Panc1 (cell line): ENCODE results near the gene TSPAN3. TPM values are rescaled to one million over a fixed set of nuclear protein-coding genes. Genes with fewer than 3 reads are reported as not detected.

ENCODE experiments used
- ATAC-seq: fragments of 200-7000 bp; cut with Tn5 transposase; 2 replicates; pipeline ENCODE4 v1.9.1; 2020; ENCODE audit warnings: mild to moderate bottlenecking, moderate library complexity
- BruUV-seq: library from RNA; stranded (reverse); fragments of 400-500 nt; replicated peaks from 2 replicates; lab custom pipeline; 2021; lab: Mats Ljungman, UMichigan
- CTCF ChIA-PET: fragments of 300-600 bp; sonication (Branson Sonifier 250); formaldehyde crosslinking; loops from one replicate; lab custom pipeline; 2022; ENCODE audit warnings: antibody characterized with exemption; lab: Charles Lee
- POLR2A ChIA-PET: fragments of 300-600 bp; sonication (Branson Sonifier 250); formaldehyde crosslinking; loops from one replicate; lab custom pipeline; 2022; ENCODE audit warnings: antibody characterized with exemption; lab: Charles Lee
- DNase-seq: peaks from one replicate; pipeline ENCODE4 v3.0.0-alpha.2; 2010; ENCODE audit warnings: low read depth, low spot score
- H3K27ac ChIP-seq: 2 replicates; pipeline ENCODE4 v1.5.1; 2011; ENCODE audit warnings: mild to moderate bottlenecking, low read length, inconsistent platforms
- H3K27me3 ChIP-seq: fragments of 200-500 bp; sonication (Bioruptor generic); 2 replicates; pipeline ENCODE4 v1.6.0; 2014; ENCODE audit warnings: low read length, inconsistent platforms; ENCODE audit not compliant: control insufficient read depth, insufficient read depth
- H3K36me3 ChIP-seq: fragments of 200-500 bp; sonication (Bioruptor generic); 2 replicates; pipeline ENCODE4 v1.5.1; 2014; ENCODE audit warnings: inconsistent platforms, mild to moderate bottlenecking, low read length, moderate library complexity; ENCODE audit not compliant: control insufficient read depth, insufficient read depth
- H3K4me1 ChIP-seq: 2 replicates; pipeline ENCODE4 v1.5.1; 2011; ENCODE audit warnings: inconsistent platforms, mild to moderate bottlenecking, low read length, moderate library complexity; ENCODE audit not compliant: control insufficient read depth, insufficient read depth
- H3K4me3 ChIP-seq, 2 experiments: 2 replicates each; pipeline ENCODE4 v1.5.1; 2011 to 2012; ENCODE audit warnings: low read depth in 2 of 2, low read length in 2 of 2, mild to moderate bottlenecking in 2 of 2, inconsistent platforms in 1 of 2, moderate library complexity in 1 of 2
- H3K9me3 ChIP-seq: fragments of 200-500 bp; sonication (Bioruptor generic); 2 replicates; pipeline ENCODE4 v1.5.1; 2014; ENCODE audit warnings: low read depth, mild to moderate bottlenecking, inconsistent platforms, low read length, moderate library complexity; ENCODE audit not compliant: control insufficient read depth, insufficient read depth
- CTCF ChIP-seq: fragments of 450-650 bp; IDR thresholded peaks from 2 replicates; pipeline ENCODE4 v1.5.1; 2017; ENCODE audit warnings: mild to moderate bottlenecking
- POLR2AphosphoS5 ChIP-seq: IDR thresholded peaks from 2 replicates; pipeline ENCODE4 v1.6.1; 2012; ENCODE audit warnings: mild to moderate bottlenecking, low read depth, low read length, moderate library complexity
- REST ChIP-seq, 2 experiments: IDR thresholded peaks; 2 replicates each; pipeline ENCODE4 v1.6.1; 2011 to 2012; ENCODE audit warnings: low read depth in 2 of 2, control low read depth in 1 of 2, low read length in 1 of 2, mild to moderate bottlenecking in 1 of 2, moderate library complexity in 1 of 2; ENCODE audit not compliant: insufficient read depth in 1 of 2
- SIN3A ChIP-seq: IDR thresholded peaks from 2 replicates; pipeline ENCODE4 v1.6.1; 2012; ENCODE audit warnings: low read depth, mild to moderate bottlenecking, low read length, moderate library complexity, borderline replicate concordance; ENCODE audit not compliant: insufficient read depth
- TCF7L2 ChIP-seq: IDR thresholded peaks from 2 replicates; pipeline ENCODE4 v1.6.1; 2011; ENCODE audit warnings: mild to moderate bottlenecking, low read depth, low read length, inconsistent platforms
- in situ Hi-C: cut with HindIII; loops from 2 replicates; pipeline ENCODE4 v1.10.0; 2016; ENCODE audit warnings: low sequenced_read_pairs, low pct_unique_long_range_greater_than_20kb
- intact Hi-C: fragments of 100-400 bp; cut with micrococcal nuclease; formaldehyde crosslinking; loops from one replicate; pipeline ENCODE4 v1.10.0; 2022; ENCODE audit not compliant: unreplicated experiment
- total RNA-seq: library from RNA; stranded (reverse); gene quantifications from one replicate; pipeline ENCODE4 v1.2.1, GENCODE V29; 2021; ENCODE audit not compliant: unreplicated experiment

TSPAN3 gene
- total RNA-seq, 1 experiment from 2014 or later: 130 TPM

- no peak overlapping the region for H3K4me3 ChIP-seq
- in situ Hi-C loops: no loop called here
- DNase-seq: no peak
- ChIA-PET CTCF (no interaction called here), POLR2A (no interaction called here)
- H3K27me3 ChIP-seq: no peaks in the 10 kb centered on the region
- no peak for ATAC-seq
- no peaks in the 10 kb centered on the region for H3K4me1 ChIP-seq
- no peak for TF ChIP-seq SIN3A
- no peak for TF ChIP-seq CTCF
- TF ChIP-seq POLR2AphosphoS5: no peak
- no peak for TF ChIP-seq TCF7L2
- no peak for TF ChIP-seq REST (IDR thresholded peaks at IDR 0.05; ENCODE audit: insufficient read depth in 1 of 2, low read depth in 2 of 2, low read length in 1 of 2)
- no peaks in the 10 kb centered on the region for H3K9me3 ChIP-seq
- BruUV-seq: no TSS peak
- intact Hi-C loops: no loop called here
- no peak overlapping the region for H3K27ac ChIP-seq
- peaks cover 6% of the 10 kb centered on the region for H3K36me3 ChIP-seq
Observed at GRCh38 chr15:77046704-77047412, 24.1 kb downstream of the TSPAN3 start.

GRCh38 chr15:77045985-77046384, 24.9 kb downstream of the TSPAN3 start:
- no peaks in the 10 kb centered on the region for H3K9me3 ChIP-seq
- in situ Hi-C loops (no loop called here), intact Hi-C loops (no loop called here)
- DNase-seq: no peak
- no peaks in the 10 kb centered on the region for H3K4me1 ChIP-seq
- H3K4me3 ChIP-seq: no peak overlapping the region
- no peak for ATAC-seq
- no peaks in the 10 kb centered on the region for H3K27me3 ChIP-seq
- ChIA-PET POLR2A (no interaction called here), CTCF (no interaction called here)
- TF ChIP-seq TCF7L2 (no peak), POLR2AphosphoS5 (no peak), REST (IDR thresholded peaks at IDR 0.05; ENCODE audit: insufficient read depth in 1 of 2, low read depth in 2 of 2, low read length in 1 of 2) (no peak), CTCF (no peak), SIN3A (no peak)
- no TSS peak for BruUV-seq
- no peak overlapping the region for H3K27ac ChIP-seq
- H3K36me3 ChIP-seq: peaks cover 6% of the 10 kb centered on the region
